ENCODE measurements around the gene ADAMTS16.

ADAMTS16 gene

GRCh38 chr5:5139777-5140478, at the start of gene ADAMTS16:
ADAMTS16 (plus strand) TSS chr5:5140330; CDS start chr5:5140468, 138 bp downstream.
- Histone ChIP-seq H3K9me3 (no peaks in the 10 kb centered on the region), H3K36me3 (replicated peaks) (no peaks in the 10 kb centered on the region), H3K27me3 (ENCODE audit: low read depth) (no peaks in the 10 kb centered on the region), H3K4me1 (no peaks in the 10 kb centered on the region), H3K4me3 (no peak within 1 kb of the TSS)
- in situ Hi-C loops (cut with MboI; ENCODE audit: low sequenced_read_pairs): loop anchor here (10.0 kb wide), 1 partner anchor 285 kb away; the partner anchor contains the start of gene ICE1
- DNase-seq (ENCODE audit: low spot score in 2 of 2): no peak

GRCh38 chr5:5092149-5092548, 48.0 kb upstream of the ADAMTS16 start:
- in situ Hi-C loops (cut with MboI; ENCODE audit: low sequenced_read_pairs): no loop called here
- DNase-seq (ENCODE audit: low spot score in 2 of 2): no peak
- Histone ChIP-seq H3K27me3 (ENCODE audit: low read depth) (no peaks in the 10 kb centered on the region), H3K4me1 (no peaks in the 10 kb centered on the region), H3K9me3 (no peaks in the 10 kb centered on the region), H3K4me3 (no peak overlapping the region), H3K36me3 (replicated peaks) (no peaks in the 10 kb centered on the region)

DNA sequence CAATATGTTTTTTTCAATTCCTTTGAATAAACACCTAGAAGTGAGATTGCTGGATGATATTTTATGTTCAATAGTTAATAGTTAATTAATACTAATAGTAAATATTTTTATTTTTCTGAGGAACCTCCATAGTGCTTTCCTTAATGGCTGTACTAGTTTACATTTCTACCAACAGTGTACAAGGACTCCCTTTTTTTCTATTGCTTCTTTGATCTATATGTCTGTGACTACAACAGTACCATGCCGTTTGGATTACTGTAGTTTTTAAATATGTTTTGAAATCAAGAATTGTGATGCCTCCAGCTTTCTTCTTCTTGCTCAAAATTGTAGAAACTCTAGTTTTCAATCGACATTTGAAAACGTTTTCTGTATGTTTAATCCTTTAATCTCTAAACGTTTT, 39.5 kb upstream of the ADAMTS16 start:
- in situ Hi-C loops (cut with MboI; ENCODE audit: low sequenced_read_pairs): no loop called here
- Histone ChIP-seq H3K36me3 (replicated peaks) (no peaks in the 10 kb centered on the region), H3K9me3 (no peaks in the 10 kb centered on the region), H3K4me3 (no peak overlapping the region), H3K27me3 (ENCODE audit: low read depth) (no peaks in the 10 kb centered on the region), H3K4me1 (no peaks in the 10 kb centered on the region)
- no peak for DNase-seq (ENCODE audit: low spot score in 2 of 2)

GRCh38 chr5:5101676-5102075, 38.5 kb upstream of the ADAMTS16 start:
- Histone ChIP-seq H3K36me3 (replicated peaks) (no peaks in the 10 kb centered on the region), H3K4me3 (no peak overlapping the region), H3K27me3 (ENCODE audit: low read depth) (no peaks in the 10 kb centered on the region), H3K9me3 (no peaks in the 10 kb centered on the region), H3K4me1 (no peaks in the 10 kb centered on the region)
- in situ Hi-C loops (cut with MboI; ENCODE audit: low sequenced_read_pairs): no loop called here
- no peak for DNase-seq (ENCODE audit: low spot score in 2 of 2)

GRCh38 chr5:5103245-5103644, 36.9 kb upstream of the ADAMTS16 start:
- no peaks in the 10 kb centered on the region for H3K36me3 ChIP-seq (replicated peaks)
- no peaks in the 10 kb centered on the region for H3K4me1 ChIP-seq
- no peaks in the 10 kb centered on the region for H3K27me3 ChIP-seq (ENCODE audit: low read depth)
- in situ Hi-C loops (cut with MboI; ENCODE audit: low sequenced_read_pairs): no loop called here
- DNase-seq (ENCODE audit: low spot score in 2 of 2): no peak
- no peak overlapping the region for H3K4me3 ChIP-seq
- no peaks in the 10 kb centered on the region for H3K9me3 ChIP-seq

- H3K9me3 ChIP-seq: no peaks in the 10 kb centered on the region
- in situ Hi-C loops (cut with MboI; ENCODE audit: low sequenced_read_pairs): no loop called here
- no peaks in the 10 kb centered on the region for H3K27me3 ChIP-seq (ENCODE audit: low read depth)
- DNase-seq (ENCODE audit: low spot score in 2 of 2): no peak
- H3K4me3 ChIP-seq: no peak overlapping the region
- H3K36me3 ChIP-seq (replicated peaks): no peaks in the 10 kb centered on the region
- H3K4me1 ChIP-seq: no peaks in the 10 kb centered on the region
Measured at GRCh38 chr5:5104550-5104949, 35.6 kb upstream of the ADAMTS16 start.

- in situ Hi-C loops (cut with MboI; ENCODE audit: low sequenced_read_pairs): no loop called here
- no peaks in the 10 kb centered on the region for H3K36me3 ChIP-seq (replicated peaks)
- DNase-seq (ENCODE audit: low spot score in 2 of 2): no peak
- no peaks in the 10 kb centered on the region for H3K4me1 ChIP-seq
- H3K27me3 ChIP-seq (ENCODE audit: low read depth): no peaks in the 10 kb centered on the region
- H3K4me3 ChIP-seq: no peak overlapping the region
- H3K9me3 ChIP-seq: no peaks in the 10 kb centered on the region
Measured at GRCh38 chr5:5105531-5105930, 34.6 kb upstream of the ADAMTS16 start.

DNA sequence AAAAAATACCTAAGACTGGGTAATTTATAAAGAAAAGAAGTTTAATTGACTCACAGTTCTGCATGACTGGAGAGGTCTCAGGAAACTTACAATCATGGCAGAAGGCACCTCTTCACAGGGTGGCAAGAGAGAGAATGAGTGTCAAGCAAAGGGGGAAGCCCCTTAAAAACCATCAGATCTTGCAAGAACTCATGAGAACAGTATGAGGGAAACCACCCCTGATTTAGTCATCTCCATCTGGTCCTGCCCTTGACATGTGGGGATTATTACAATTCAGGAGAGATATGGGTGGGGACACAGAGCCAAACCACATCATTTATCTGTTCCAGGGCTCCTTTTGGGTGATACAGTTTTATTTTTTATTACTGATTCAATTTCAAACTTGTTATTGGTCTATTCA, 23.2 kb upstream of the ADAMTS16 start:
- Histone ChIP-seq H3K4me1 (no peaks in the 10 kb centered on the region), H3K27me3 (ENCODE audit: low read depth) (no peaks in the 10 kb centered on the region), H3K36me3 (replicated peaks) (no peaks in the 10 kb centered on the region)

DNA sequence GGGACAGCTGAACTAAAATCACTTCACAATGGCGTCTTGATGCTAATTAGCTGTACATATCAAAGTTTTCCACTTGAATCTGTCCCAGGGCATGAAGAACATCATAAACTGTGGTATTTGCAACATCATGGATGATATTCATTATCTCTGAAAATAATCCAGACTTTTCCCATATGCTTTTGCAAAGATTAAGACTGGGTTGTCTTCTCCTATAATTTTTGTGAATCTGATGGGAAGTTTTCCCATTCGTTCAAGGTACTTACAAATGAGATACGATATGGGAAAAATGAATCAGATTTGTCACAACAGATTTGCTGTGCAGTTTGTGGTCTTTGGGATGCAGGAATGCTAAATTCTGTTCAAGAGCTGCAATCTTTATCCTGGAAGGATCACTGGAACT, 17.4 kb upstream of the ADAMTS16 start:
- H3K27me3 ChIP-seq (ENCODE audit: low read depth): no peaks in the 10 kb centered on the region
- no peak for DNase-seq (ENCODE audit: low spot score in 2 of 2)

More for the DNA sequence above, 23.2 kb upstream of the ADAMTS16 start:
- in situ Hi-C loops (cut with MboI; ENCODE audit: low sequenced_read_pairs): no loop called here
- Histone ChIP-seq H3K4me3 (no peak overlapping the region), H3K9me3 (no peaks in the 10 kb centered on the region)
- no peak for DNase-seq (ENCODE audit: low spot score in 2 of 2)

GRCh38 chr5:5124231-5124630, 15.9 kb upstream of the ADAMTS16 start:
- no peaks in the 10 kb centered on the region for H3K36me3 ChIP-seq (replicated peaks)
- H3K4me1 ChIP-seq: no peaks in the 10 kb centered on the region
- no peak for DNase-seq (ENCODE audit: low spot score in 2 of 2)
- in situ Hi-C loops (cut with MboI; ENCODE audit: low sequenced_read_pairs): no loop called here
- H3K9me3 ChIP-seq: no peaks in the 10 kb centered on the region
- H3K4me3 ChIP-seq: no peak overlapping the region
- H3K27me3 ChIP-seq (ENCODE audit: low read depth): no peaks in the 10 kb centered on the region

More for the DNA sequence above, 17.4 kb upstream of the ADAMTS16 start:
- Histone ChIP-seq H3K4me3 (no peak overlapping the region), H3K9me3 (no peaks in the 10 kb centered on the region), H3K4me1 (no peaks in the 10 kb centered on the region), H3K36me3 (replicated peaks) (no peaks in the 10 kb centered on the region)
- in situ Hi-C loops (cut with MboI; ENCODE audit: low sequenced_read_pairs): no loop called here

DNA sequence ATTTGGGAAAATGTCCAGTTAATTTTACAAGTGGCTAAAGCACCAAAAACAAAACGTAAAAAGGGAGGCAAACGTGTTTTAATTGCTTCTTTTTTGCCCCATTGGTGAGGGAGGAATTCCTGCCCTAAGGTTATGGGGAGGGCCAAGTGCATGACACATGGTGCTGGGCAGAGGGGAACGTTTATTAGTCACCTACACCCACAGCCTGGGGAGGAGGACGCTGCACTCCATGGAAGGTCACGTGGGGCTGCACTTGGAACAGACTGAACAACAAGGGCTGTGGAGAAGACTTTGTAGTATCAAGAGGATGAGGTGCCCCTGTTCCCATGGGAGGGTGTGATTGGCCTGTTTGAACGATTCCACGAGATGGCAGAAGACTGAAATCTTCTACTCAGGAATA, 13.7 kb upstream of the ADAMTS16 start:
- H3K27me3 ChIP-seq (ENCODE audit: low read depth): no peaks in the 10 kb centered on the region
- no peaks in the 10 kb centered on the region for H3K36me3 ChIP-seq (replicated peaks)
- no peaks in the 10 kb centered on the region for H3K9me3 ChIP-seq
- DNase-seq (ENCODE audit: low spot score in 2 of 2): no peak
- no peak overlapping the region for H3K4me3 ChIP-seq
- in situ Hi-C loops (cut with MboI; ENCODE audit: low sequenced_read_pairs): no loop called here
- H3K4me1 ChIP-seq: no peaks in the 10 kb centered on the region

DNA sequence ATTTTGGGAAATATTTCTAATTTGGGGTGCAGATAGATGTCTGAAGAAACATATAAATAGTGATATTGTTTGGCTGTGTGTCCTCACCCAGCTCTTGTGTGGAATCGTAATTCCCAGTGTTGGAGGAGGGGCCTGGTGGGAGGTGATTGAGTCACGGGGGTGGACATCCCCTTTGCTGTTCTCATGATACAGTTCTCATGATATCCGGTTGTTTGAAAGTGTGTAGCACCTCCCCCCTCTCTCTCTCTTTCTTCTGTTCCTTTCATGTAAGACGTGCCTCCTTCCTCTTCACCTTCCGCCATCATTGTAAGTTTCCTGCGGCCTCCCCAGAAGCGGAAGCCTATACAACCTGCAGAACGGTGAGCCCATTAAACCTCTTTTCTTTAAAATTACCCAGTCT, 11.4 kb upstream of the ADAMTS16 start:
- no peaks in the 10 kb centered on the region for H3K27me3 ChIP-seq (ENCODE audit: low read depth)
- no peaks in the 10 kb centered on the region for H3K9me3 ChIP-seq
- H3K4me1 ChIP-seq: no peaks in the 10 kb centered on the region
- H3K36me3 ChIP-seq (replicated peaks): no peaks in the 10 kb centered on the region
- no peak for DNase-seq (ENCODE audit: low spot score in 2 of 2)
- H3K4me3 ChIP-seq: no peak overlapping the region
- in situ Hi-C loops (cut with MboI; ENCODE audit: low sequenced_read_pairs): no loop called here

DNA sequence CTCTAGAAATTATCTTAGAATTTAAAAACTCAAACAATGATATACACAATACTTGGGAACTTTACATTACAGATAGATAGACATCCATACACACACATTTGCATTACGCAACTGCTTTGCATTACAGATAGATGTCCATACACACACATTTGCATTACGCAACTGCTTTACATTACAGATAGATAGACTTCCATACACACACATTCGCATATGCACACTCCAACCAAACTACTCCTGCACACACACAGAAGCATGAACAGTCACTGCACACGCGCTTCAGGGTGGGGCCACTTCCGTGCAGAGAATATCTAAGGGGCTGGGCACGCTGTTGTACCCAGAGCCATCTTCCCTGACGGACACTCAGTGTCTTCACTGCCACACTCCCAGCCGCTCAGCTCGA, 7.9 kb upstream of the ADAMTS16 start:
- H3K27me3 ChIP-seq (ENCODE audit: low read depth): no peaks in the 10 kb centered on the region
- H3K4me1 ChIP-seq: no peaks in the 10 kb centered on the region
- no peaks in the 10 kb centered on the region for H3K36me3 ChIP-seq (replicated peaks)
- in situ Hi-C loops (cut with MboI; ENCODE audit: low sequenced_read_pairs): no loop called here
- no peak overlapping the region for H3K4me3 ChIP-seq
- H3K9me3 ChIP-seq: no peaks in the 10 kb centered on the region
- DNase-seq (ENCODE audit: low spot score in 2 of 2): no peak

DNA sequence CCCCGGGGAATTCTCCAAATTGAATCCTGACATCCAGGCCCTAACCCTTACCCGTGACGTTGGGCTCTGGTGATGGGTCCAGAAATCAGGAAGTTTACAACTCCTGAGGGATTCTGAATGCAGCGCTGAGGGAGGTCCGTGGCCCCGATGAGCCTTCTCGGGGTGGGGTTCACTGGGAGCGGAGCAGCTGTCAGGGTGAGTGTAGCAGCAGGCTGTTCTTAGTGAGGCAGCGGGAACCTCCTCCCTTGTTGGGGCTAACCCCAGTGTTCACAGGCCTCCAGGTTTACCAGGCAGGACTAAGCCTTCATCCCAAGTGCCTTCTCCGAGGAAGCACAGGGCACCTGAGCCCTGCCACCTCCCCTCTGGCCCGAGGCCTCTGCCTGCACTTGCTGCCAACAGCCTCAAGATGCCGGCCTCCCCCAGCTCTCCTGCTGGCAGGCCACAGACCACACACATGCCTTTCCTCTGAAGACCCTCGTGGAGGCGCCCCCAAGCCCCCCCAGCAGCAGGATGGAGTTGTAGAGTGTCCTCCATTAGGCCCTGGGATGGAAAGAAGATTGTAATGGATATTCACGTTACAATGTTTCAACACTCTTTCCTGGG, 7.3 kb upstream of the ADAMTS16 start:
- Histone ChIP-seq H3K9me3 (no peaks in the 10 kb centered on the region), H3K4me3 (no peak overlapping the region), H3K36me3 (replicated peaks) (no peaks in the 10 kb centered on the region), H3K4me1 (no peaks in the 10 kb centered on the region), H3K27me3 (ENCODE audit: low read depth) (no peaks in the 10 kb centered on the region)
- in situ Hi-C loops (cut with MboI; ENCODE audit: low sequenced_read_pairs): no loop called here
- DNase-seq (ENCODE audit: low spot score in 2 of 2): no peak

Measured in HAP-1 (cell line).